HepG2 (cell line): ENCODE measurements around the gene HNRNPC. TPM values are rescaled to one million over a fixed set of nuclear protein-coding genes. Genes with fewer than 3 reads are reported as not detected.

Source experiments
- CHCHD3 ChIP-seq: sonication (generic); formaldehyde crosslinking; IDR thresholded peaks from 2 replicates; pipeline ENCODE4 v1.8.0; 2022; ENCODE audit warnings: mild to moderate bottlenecking, missing genetic modification reagents, moderate library complexity
- FOXK2 ChIP-seq: fragments of 450-650 bp; IDR thresholded peaks from 2 replicates; pipeline ENCODE4 v1.6.1; 2016
- GPN1 ChIP-seq: sonication (generic); formaldehyde crosslinking; IDR thresholded peaks from 2 replicates; pipeline ENCODE4 v1.5.1; 2020; ENCODE audit warnings: missing genetic modification reagents, borderline replicate concordance
- HMGA1 ChIP-seq: sonication (generic); formaldehyde crosslinking; conservative IDR thresholded peaks from 2 replicates; pipeline ENCODE4 v1.4.0; 2020; ENCODE audit warnings: missing genetic modification reagents
- MAFF ChIP-seq: IDR thresholded peaks from 2 replicates; pipeline ENCODE4 v1.6.1; 2011; ENCODE audit warnings: low read depth, low read length, improper control_type of control experiment
- MAFG ChIP-seq: sonication (generic); formaldehyde crosslinking; IDR thresholded peaks from 2 replicates; pipeline ENCODE4 v1.5.1; 2020; ENCODE audit warnings: mild to moderate bottlenecking, missing genetic modification reagents
- NFAT5 ChIP-seq: sonication (generic); formaldehyde crosslinking; IDR thresholded peaks from 2 replicates; pipeline ENCODE4 v1.4.0; 2020; ENCODE audit warnings: missing genetic modification reagents
- POLR2A ChIP-seq, 2 experiments: IDR thresholded peaks; 2 replicates each; pipeline ENCODE4 v1.6.1; 2011; ENCODE audit warnings: low read depth in 2 of 2, low read length in 2 of 2, mild to moderate bottlenecking in 1 of 2, moderate library complexity in 1 of 2; ENCODE audit not compliant: insufficient read depth in 1 of 2
- POLR2G ChIP-seq: fragments of 200-400 bp; formaldehyde crosslinking; IDR thresholded peaks from 2 replicates; pipeline ENCODE4 v1.6.1; 2018; ENCODE audit warnings: mild to moderate bottlenecking, low read depth, low read length, moderate library complexity
- SMAD9 ChIP-seq: sonication (generic); formaldehyde crosslinking; IDR thresholded peaks from 2 replicates; pipeline ENCODE4 v1.5.1; 2020; ENCODE audit warnings: mild to moderate bottlenecking, missing genetic modification reagents
- SOX13 ChIP-seq, 3 experiments: fragments of 450-650 bp in 1 of 3; sonication (generic) in 1 of 3; formaldehyde crosslinking in 1 of 3; IDR thresholded peaks in 2 of 3; conservative IDR thresholded peaks in 1 of 3; 2 replicates each; pipeline versions ENCODE4 v1.5.0 to v1.6.1; 2016 to 2020; ENCODE audit warnings: antibody characterized with exemption in 1 of 3, mild to moderate bottlenecking in 1 of 3, missing compliant biosample characterization in 1 of 3, missing genetic modification reagents in 1 of 3, moderate library complexity in 1 of 3
- SP4 ChIP-seq: sonication (generic); formaldehyde crosslinking; IDR thresholded peaks from 2 replicates; pipeline ENCODE4 v1.8.1; 2023; ENCODE audit warnings: mild to moderate bottlenecking, missing genetic modification reagents
- SUZ12 ChIP-seq: fragments of 150-350 bp; IDR thresholded peaks from 2 replicates; pipeline ENCODE4 v1.6.1; 2014; ENCODE audit warnings: low read depth, low read length
- ZBTB1 ChIP-seq: sonication (generic); formaldehyde crosslinking; IDR thresholded peaks from 2 replicates; pipeline ENCODE4 v1.4.0; 2020; ENCODE audit warnings: missing genetic modification reagents, borderline replicate concordance
- ZBTB7A ChIP-seq: sonication (generic); formaldehyde crosslinking; IDR thresholded peaks from 2 replicates; pipeline ENCODE4 v1.8.0; 2022; ENCODE audit warnings: mild to moderate bottlenecking, missing genetic modification reagents
- ZBTB7B ChIP-seq: sonication (generic); formaldehyde crosslinking; IDR thresholded peaks from 2 replicates; pipeline ENCODE4 v1.4.0; 2020; ENCODE audit warnings: missing genetic modification reagents
- ZKSCAN5 ChIP-seq: sonication (generic); formaldehyde crosslinking; IDR thresholded peaks from 2 replicates; pipeline ENCODE4 v1.5.1; 2020; ENCODE audit warnings: mild to moderate bottlenecking, missing genetic modification reagents
- ZNF674 ChIP-seq: sonication (generic); formaldehyde crosslinking; IDR thresholded peaks from 2 replicates; pipeline ENCODE4 v1.5.0; 2020; ENCODE audit warnings: low read depth, mild to moderate bottlenecking, missing genetic modification reagents
- ZNF713 ChIP-seq: sonication (generic); formaldehyde crosslinking; IDR thresholded peaks from 2 replicates; pipeline ENCODE4 v1.4.0; 2020; ENCODE audit warnings: mild to moderate bottlenecking, missing genetic modification reagents
- ZNF761 ChIP-seq: sonication (generic); formaldehyde crosslinking; conservative IDR thresholded peaks from 2 replicates; pipeline ENCODE4 v1.4.0; 2020; ENCODE audit warnings: mild to moderate bottlenecking, missing genetic modification reagents
- ZNF777 ChIP-seq: sonication (generic); formaldehyde crosslinking; IDR thresholded peaks from 2 replicates; pipeline ENCODE4 v1.4.0; 2020; ENCODE audit warnings: missing genetic modification reagents
- polyA plus RNA-seq, 8 experiments: library from polyadenylated mRNA; depleted of rRNA in 3 of 8; stranded (reverse) in 7 of 8; unstranded in 1 of 8; fragments of >200 nt; fragmentation: Illumina TruSeq in 4 of 8; extraction: Trizol in 4 of 8; gene quantifications; 2 replicates each; pipeline versions ENCODE4 v1.2.1 to v1.2.3, GENCODE V29; 2011 to 2016; ENCODE audit warnings: low read depth in 4 of 8, missing spikeins in 1 of 8, mixed read lengths in 1 of 8; ENCODE audit not compliant: insufficient read depth in 1 of 8
- total RNA-seq, 5 experiments: library from RNA; depleted of rRNA; stranded (reverse); fragments of >200 nt; fragmentation: Illumina TruSeq; extraction: Trizol; gene quantifications; 2 replicates each; pipeline ENCODE4 v1.2.3, GENCODE V29; 2016; ENCODE audit warnings: low read depth in 1 of 5
- TF ChIP-seq, protein P1 (sequence below): sonication (generic); formaldehyde crosslinking; IDR thresholded peaks from 2 replicates; pipeline ENCODE4 v1.4.0; 2020; ENCODE audit warnings: mild to moderate bottlenecking, missing genetic modification reagents
- TF ChIP-seq, protein P2 (sequence below): sonication (generic); formaldehyde crosslinking; IDR thresholded peaks from 2 replicates; pipeline ENCODE4 v1.4.0; 2020; ENCODE audit warnings: mild to moderate bottlenecking, missing genetic modification reagents

The HNRNPC gene
- total and polyA plus RNA-seq, 2 of the 13 experiments (the other 11 are each of a cell fraction or from before 2014, with no cell fraction given), result 628 to 1,099 TPM

- TF ChIP-seq CHCHD3 (CRISPR knock-in tag), result no peak
- no peak for TF ChIP-seq ZBTB7A (CRISPR knock-in tag)
- no peak for TF ChIP-seq FOXK2
- TF ChIP-seq ZNF777 (CRISPR knock-in tag), result 0 out of 2 replicates have a peak, but pooled peaks have one; percentile 33
- TF ChIP-seq ZNF761, result no peak
- no peak for TF ChIP-seq ZKSCAN5 (CRISPR knock-in tag)
- TF ChIP-seq, protein P1, sequence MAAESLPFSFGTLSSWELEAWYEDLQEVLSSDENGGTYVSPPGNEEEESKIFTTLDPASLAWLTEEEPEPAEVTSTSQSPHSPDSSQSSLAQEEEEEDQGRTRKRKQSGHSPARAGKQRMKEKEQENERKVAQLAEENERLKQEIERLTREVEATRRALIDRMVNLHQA (CRISPR knock-in tag), result no peak
- no peak for TF ChIP-seq ZBTB1 (CRISPR knock-in tag)
- no peak for TF ChIP-seq HMGA1
- no peak for TF ChIP-seq ZNF713 (CRISPR knock-in tag)
- TF ChIP-seq NFAT5 (CRISPR knock-in tag), result no peak
- no peak for TF ChIP-seq ZNF674 (CRISPR knock-in tag)
- peak; percentile 39; the same call in 1 of the 2 replicates for TF ChIP-seq MAFF
- TF ChIP-seq POLR2A (IDR thresholded peaks at IDR 0.05; ENCODE audit: insufficient read depth in 1 of 2, low read depth in 2 of 2, low read length in 2 of 2), result peak in 1 of 2 experiments; percentile 70; a peak in 3 of 4 replicates
- TF ChIP-seq SUZ12, result no peak
- TF ChIP-seq SP4 (CRISPR knock-in tag), result no peak
- TF ChIP-seq, protein P2, sequence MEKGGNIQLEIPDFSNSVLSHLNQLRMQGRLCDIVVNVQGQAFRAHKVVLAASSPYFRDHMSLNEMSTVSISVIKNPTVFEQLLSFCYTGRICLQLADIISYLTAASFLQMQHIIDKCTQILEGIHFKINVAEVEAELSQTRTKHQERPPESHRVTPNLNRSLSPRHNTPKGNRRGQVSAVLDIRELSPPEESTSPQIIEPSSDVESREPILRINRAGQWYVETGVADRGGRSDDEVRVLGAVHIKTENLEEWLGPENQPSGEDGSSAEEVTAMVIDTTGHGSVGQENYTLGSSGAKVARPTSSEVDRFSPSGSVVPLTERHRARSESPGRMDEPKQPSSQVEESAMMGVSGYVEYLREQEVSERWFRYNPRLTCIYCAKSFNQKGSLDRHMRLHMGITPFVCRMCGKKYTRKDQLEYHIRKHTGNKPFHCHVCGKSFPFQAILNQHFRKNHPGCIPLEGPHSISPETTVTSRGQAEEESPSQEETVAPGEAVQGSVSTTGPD (CRISPR knock-in tag), result no peak
- no peak for TF ChIP-seq MAFG (CRISPR knock-in tag)
- no peak for TF ChIP-seq GPN1
- TF ChIP-seq ZBTB7B (CRISPR knock-in tag), result no peak
- TF ChIP-seq SOX13 (IDR thresholded peaks at IDR 0.05), result no peak
- TF ChIP-seq SOX13 (CRISPR knock-in tag; conservative IDR thresholded peaks at IDR 0.05 in 1 of 2, IDR thresholded peaks at IDR 0.05 in 1 of 2), result 0 out of 4 replicates have a peak, but pooled peaks of 1 of the 2 experiments have one; percentile 16
- peak; percentile 67 for TF ChIP-seq POLR2G
- no peak for TF ChIP-seq SMAD9 (CRISPR knock-in tag)
Observed at GRCh38 chr14:21263284-21264024, 5.8 kb downstream of the HNRNPC start (continued).
